HepG2 (cell line): ENCODE measurements around the gene PHF23. TPM values are rescaled to one million over a fixed set of nuclear protein-coding genes. Genes with fewer than 3 reads are reported as not detected.

Source experiments
- AGO1 ChIP-seq: fragments of 200-400 bp; formaldehyde crosslinking; IDR thresholded peaks from 2 replicates; pipeline ENCODE4 v1.6.1; 2017; ENCODE audit warnings: mild to moderate bottlenecking, low read depth, low read length, moderate library complexity; ENCODE audit not compliant: poor library complexity, severe bottlenecking
- ATF1 ChIP-seq: IDR thresholded peaks from 2 replicates; pipeline ENCODE4 v1.6.1; 2016; ENCODE audit warnings: mild to moderate bottlenecking, control low read depth
- CSRNP1 ChIP-seq: sonication (generic); formaldehyde crosslinking; IDR thresholded peaks from 2 replicates; pipeline ENCODE4 v1.8.1; 2023; ENCODE audit warnings: mild to moderate bottlenecking, missing genetic modification reagents
- FOXC1 ChIP-seq: sonication (generic); formaldehyde crosslinking; IDR thresholded peaks from 2 replicates; pipeline ENCODE4 v1.8.0; 2022; ENCODE audit warnings: mild to moderate bottlenecking, missing genetic modification reagents, borderline replicate concordance
- KLF16 ChIP-seq, 2 experiments: sonication (generic) in 1 of 2; formaldehyde crosslinking in 1 of 2; IDR thresholded peaks; 2 replicates each; pipeline versions ENCODE4 v1.6.1 to v1.8.0; 2016 to 2023; ENCODE audit warnings: missing genetic modification reagents in 2 of 2, missing compliant biosample characterization in 1 of 2
- LBX2 ChIP-seq: sonication (generic); formaldehyde crosslinking; IDR thresholded peaks from 2 replicates; pipeline ENCODE4 v1.5.0; 2020; ENCODE audit warnings: missing genetic modification reagents, mild to moderate bottlenecking, borderline replicate concordance
- NFYB ChIP-seq: sonication (generic); formaldehyde crosslinking; IDR thresholded peaks from 2 replicates; pipeline ENCODE4 v1.4.0; 2020; ENCODE audit warnings: missing genetic modification reagents
- RBM39 ChIP-seq: fragments of 200-400 bp; formaldehyde crosslinking; IDR thresholded peaks from one replicate; pipeline ENCODE4 v1.6.1; 2018; ENCODE audit warnings: antibody characterized with exemption, mild to moderate bottlenecking, low read depth, low read length; ENCODE audit not compliant: poor library complexity, severe bottlenecking
- SIX4 ChIP-seq: sonication (generic); formaldehyde crosslinking; IDR thresholded peaks from 2 replicates; pipeline ENCODE4 v1.4.0; 2020; ENCODE audit warnings: missing genetic modification reagents
- SMARCE1 ChIP-seq: fragments of 450-650 bp; IDR thresholded peaks from 2 replicates; pipeline ENCODE4 v1.6.1; 2017; ENCODE audit warnings: borderline replicate concordance
- ZBTB7A ChIP-seq: sonication (generic); formaldehyde crosslinking; IDR thresholded peaks from 2 replicates; pipeline ENCODE4 v1.8.0; 2022; ENCODE audit warnings: mild to moderate bottlenecking, missing genetic modification reagents
- ZKSCAN5 ChIP-seq: sonication (generic); formaldehyde crosslinking; IDR thresholded peaks from 2 replicates; pipeline ENCODE4 v1.5.1; 2020; ENCODE audit warnings: mild to moderate bottlenecking, missing genetic modification reagents
- ZNF205 ChIP-seq: IDR thresholded peaks from 2 replicates; pipeline ENCODE4 v1.6.1; 2018; ENCODE audit warnings: missing biosample characterization, missing genetic modification reagents
- ZNF343 ChIP-seq: sonication (generic); formaldehyde crosslinking; IDR thresholded peaks from 2 replicates; pipeline ENCODE4 v1.4.0; 2020; ENCODE audit warnings: mild to moderate bottlenecking, missing genetic modification reagents
- ZNF432 ChIP-seq: sonication (generic); formaldehyde crosslinking; IDR thresholded peaks from 2 replicates; pipeline ENCODE4 v1.5.0; 2020; ENCODE audit warnings: missing genetic modification reagents, mild to moderate bottlenecking, borderline replicate concordance
- ZNF607 ChIP-seq: sonication (generic); formaldehyde crosslinking; IDR thresholded peaks from 2 replicates; pipeline ENCODE4 v1.5.1; 2020; ENCODE audit warnings: missing genetic modification reagents, mild to moderate bottlenecking, borderline replicate concordance
- ZNF672 ChIP-seq: sonication (generic); formaldehyde crosslinking; IDR thresholded peaks from 2 replicates; pipeline ENCODE4 v1.8.1; 2022; ENCODE audit warnings: missing genetic modification reagents
- polyA plus RNA-seq, 8 experiments: library from polyadenylated mRNA; depleted of rRNA in 3 of 8; stranded (reverse) in 7 of 8; unstranded in 1 of 8; fragments of >200 nt; fragmentation: Illumina TruSeq in 4 of 8; extraction: Trizol in 4 of 8; gene quantifications; 2 replicates each; pipeline versions ENCODE4 v1.2.1 to v1.2.3, GENCODE V29; 2011 to 2016; ENCODE audit warnings: low read depth in 4 of 8, missing spikeins in 1 of 8, mixed read lengths in 1 of 8; ENCODE audit not compliant: insufficient read depth in 1 of 8
- total RNA-seq, 5 experiments: library from RNA; depleted of rRNA; stranded (reverse); fragments of >200 nt; fragmentation: Illumina TruSeq; extraction: Trizol; gene quantifications; 2 replicates each; pipeline ENCODE4 v1.2.3, GENCODE V29; 2016; ENCODE audit warnings: low read depth in 1 of 5
- TF ChIP-seq, protein P1 (sequence below), 2 experiments: sonication (generic) in 1 of 2; formaldehyde crosslinking in 1 of 2; IDR thresholded peaks; 2 replicates each; pipeline versions ENCODE4 v1.5.1 to v1.6.1; 2011 to 2020; ENCODE audit warnings: borderline replicate concordance in 1 of 2, low read depth in 1 of 2, low read length in 1 of 2, mild to moderate bottlenecking in 1 of 2, missing genetic modification reagents in 1 of 2, moderate library complexity in 1 of 2
- TF ChIP-seq, protein P2 (sequence below): IDR thresholded peaks from 2 replicates; pipeline ENCODE4 v1.6.1; 2012; ENCODE audit warnings: low read length, improper control_type of control experiment
- TF ChIP-seq, protein P3 (sequence below): IDR thresholded peaks from 2 replicates; pipeline ENCODE4 v1.6.1; 2012; ENCODE audit warnings: inconsistent platforms

The PHF23 gene
- total and polyA plus RNA-seq, 2 of the 13 experiments (the other 11 are each of a cell fraction or from before 2014, with no cell fraction given) = 27.6 to 33.2 TPM

DNA sequence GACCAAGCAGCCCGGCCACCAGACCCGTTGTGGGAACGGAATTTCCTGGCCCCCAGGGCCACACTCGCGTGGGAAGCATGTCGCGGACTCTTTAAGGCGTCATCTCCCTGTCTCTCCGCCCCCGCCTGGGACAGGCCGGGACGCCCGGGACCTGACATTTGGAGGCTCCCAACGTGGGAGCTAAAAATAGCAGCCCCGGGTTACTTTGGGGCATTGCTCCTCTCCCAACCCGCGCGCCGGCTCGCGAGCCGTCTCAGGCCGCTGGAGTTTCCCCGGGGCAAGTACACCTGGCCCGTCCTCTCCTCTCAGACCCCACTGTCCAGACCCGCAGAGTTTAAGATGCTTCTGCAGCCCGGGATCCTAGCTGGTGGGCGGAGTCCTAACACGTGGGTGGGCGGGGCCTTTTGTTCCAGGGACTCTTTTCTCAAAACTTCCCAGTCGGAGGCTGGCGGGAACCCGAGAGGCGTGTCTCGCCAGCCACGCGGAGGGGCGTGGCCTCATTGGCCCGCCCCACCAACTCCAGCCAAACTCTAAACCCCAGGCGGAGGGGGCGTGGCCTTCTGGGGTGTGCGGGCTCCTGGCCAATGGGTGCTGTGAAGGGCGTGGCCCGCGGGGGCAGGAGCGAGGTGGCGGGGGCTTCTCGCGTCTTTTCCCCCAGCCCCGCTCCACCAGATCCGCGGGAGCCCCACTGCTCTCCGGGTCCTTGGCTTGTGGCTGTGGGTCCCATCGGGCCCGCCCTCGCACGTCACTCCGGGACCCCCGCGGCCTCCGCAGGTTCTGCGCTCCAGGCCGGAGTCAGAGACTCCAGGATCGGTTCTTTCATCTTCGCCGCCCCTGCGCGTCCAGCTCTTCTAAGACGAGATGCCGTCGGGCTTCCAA, 42.1 kb upstream of the PHF23 start, which contains the start of gene SLC2A4 (continued):
- TF ChIP-seq, protein P1, sequence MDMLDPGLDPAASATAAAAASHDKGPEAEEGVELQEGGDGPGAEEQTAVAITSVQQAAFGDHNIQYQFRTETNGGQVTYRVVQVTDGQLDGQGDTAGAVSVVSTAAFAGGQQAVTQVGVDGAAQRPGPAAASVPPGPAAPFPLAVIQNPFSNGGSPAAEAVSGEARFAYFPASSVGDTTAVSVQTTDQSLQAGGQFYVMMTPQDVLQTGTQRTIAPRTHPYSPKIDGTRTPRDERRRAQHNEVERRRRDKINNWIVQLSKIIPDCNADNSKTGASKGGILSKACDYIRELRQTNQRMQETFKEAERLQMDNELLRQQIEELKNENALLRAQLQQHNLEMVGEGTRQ (IDR thresholded peaks at IDR 0.05; ENCODE audit: low read depth, low read length) = no peak
- TF ChIP-seq, protein P1 (CRISPR knock-in tag; IDR thresholded peaks at IDR 0.05; ENCODE audit: borderline replicate concordance) = no peak
- TF ChIP-seq NFYB (CRISPR knock-in tag) (peak; percentile 54; the same call in 1 of the 2 replicates), ZNF432 (CRISPR knock-in tag) (no peak), AGO1 (no peak), ZBTB7A (CRISPR knock-in tag) (no peak; the same call in 1 of the 2 replicates), ZNF205 (CRISPR knock-in tag) (no peak), FOXC1 (CRISPR knock-in tag) (no peak), RBM39 (peak; percentile 72), SMARCE1 (no peak), SIX4 (CRISPR knock-in tag) (no peak), ZNF343 (CRISPR knock-in tag) (0 out of 2 replicates have a peak, but pooled peaks have one; percentile 22), ZNF607 (CRISPR knock-in tag) (no peak), KLF16 (CRISPR knock-in tag; IDR thresholded peaks at IDR 0.05) (no peak), LBX2 (CRISPR knock-in tag) (peak; percentile 11; the same call in 1 of the 2 replicates), ZNF672 (no peak), ZKSCAN5 (CRISPR knock-in tag) (no peak), CSRNP1 (CRISPR knock-in tag) (0 out of 2 replicates have a peak, but pooled peaks have one; percentile 1), ATF1 (CRISPR knock-in tag) (no peak)
- TF ChIP-seq, protein P2, sequence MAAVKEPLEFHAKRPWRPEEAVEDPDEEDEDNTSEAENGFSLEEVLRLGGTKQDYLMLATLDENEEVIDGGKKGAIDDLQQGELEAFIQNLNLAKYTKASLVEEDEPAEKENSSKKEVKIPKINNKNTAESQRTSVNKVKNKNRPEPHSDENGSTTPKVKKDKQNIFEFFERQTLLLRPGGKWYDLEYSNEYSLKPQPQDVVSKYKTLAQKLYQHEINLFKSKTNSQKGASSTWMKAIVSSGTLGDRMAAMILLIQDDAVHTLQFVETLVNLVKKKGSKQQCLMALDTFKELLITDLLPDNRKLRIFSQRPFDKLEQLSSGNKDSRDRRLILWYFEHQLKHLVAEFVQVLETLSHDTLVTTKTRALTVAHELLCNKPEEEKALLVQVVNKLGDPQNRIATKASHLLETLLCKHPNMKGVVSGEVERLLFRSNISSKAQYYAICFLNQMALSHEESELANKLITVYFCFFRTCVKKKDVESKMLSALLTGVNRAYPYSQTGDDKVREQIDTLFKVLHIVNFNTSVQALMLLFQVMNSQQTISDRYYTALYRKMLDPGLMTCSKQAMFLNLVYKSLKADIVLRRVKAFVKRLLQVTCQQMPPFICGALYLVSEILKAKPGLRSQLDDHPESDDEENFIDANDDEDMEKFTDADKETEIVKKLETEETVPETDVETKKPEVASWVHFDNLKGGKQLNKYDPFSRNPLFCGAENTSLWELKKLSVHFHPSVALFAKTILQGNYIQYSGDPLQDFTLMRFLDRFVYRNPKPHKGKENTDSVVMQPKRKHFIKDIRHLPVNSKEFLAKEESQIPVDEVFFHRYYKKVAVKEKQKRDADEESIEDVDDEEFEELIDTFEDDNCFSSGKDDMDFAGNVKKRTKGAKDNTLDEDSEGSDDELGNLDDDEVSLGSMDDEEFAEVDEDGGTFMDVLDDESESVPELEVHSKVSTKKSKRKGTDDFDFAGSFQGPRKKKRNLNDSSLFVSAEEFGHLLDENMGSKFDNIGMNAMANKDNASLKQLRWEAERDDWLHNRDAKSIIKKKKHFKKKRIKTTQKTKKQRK = no peak
- TF ChIP-seq, protein P3, sequence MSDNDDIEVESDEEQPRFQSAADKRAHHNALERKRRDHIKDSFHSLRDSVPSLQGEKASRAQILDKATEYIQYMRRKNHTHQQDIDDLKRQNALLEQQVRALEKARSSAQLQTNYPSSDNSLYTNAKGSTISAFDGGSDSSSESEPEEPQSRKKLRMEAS = peak; percentile 83
